ENCODE results near the gene TDRD9.

The TDRD9 gene

GRCh38 chr14:104001003-104001402 lies 72.7 kb downstream of the TDRD9 start:
- intact Hi-C loops (cut with micrococcal nuclease) = no loop called here
- Mint-ChIP-seq H3K4me3 (no peak overlapping the region), H3K4me1 (ENCODE audit: low read depth) (peaks cover 6% of the 10 kb centered on the region)

GRCh38 chr14:104003616-104004015 lies 75.4 kb downstream of the TDRD9 start:
- Mint-ChIP-seq H3K4me1 (ENCODE audit: low read depth) (peaks cover 6% of the 10 kb centered on the region), H3K36me3 (ENCODE audit: low read depth) (peaks cover 14% of the 10 kb centered on the region), H3K27ac (no peak overlapping the region), H3K4me3 (no peak overlapping the region), H3K27me3 (no peaks in the 10 kb centered on the region), H3K9me3 (no peaks in the 10 kb centered on the region)
- intact Hi-C loops (cut with micrococcal nuclease) = no loop called here

More at GRCh38 chr14:104001003-104001402, 72.7 kb downstream of the TDRD9 start:
- no peak overlapping the region for H3K27ac Mint-ChIP-seq
- H3K36me3 Mint-ChIP-seq (ENCODE audit: low read depth) = peaks cover 7% of the 10 kb centered on the region
- no peaks in the 10 kb centered on the region for H3K27me3 Mint-ChIP-seq
- no peaks in the 10 kb centered on the region for H3K9me3 Mint-ChIP-seq

- Mint-ChIP-seq H3K27me3 (no peaks in the 10 kb centered on the region), H3K4me1 (ENCODE audit: low read depth) (peaks cover 6% of the 10 kb centered on the region), H3K27ac (no peak overlapping the region), H3K4me3 (no peak overlapping the region), H3K9me3 (no peaks in the 10 kb centered on the region), H3K36me3 (ENCODE audit: low read depth) (peaks cover 14% of the 10 kb centered on the region)
- intact Hi-C loops (cut with micrococcal nuclease) = no loop called here
These were observed 76.6 kb downstream of the TDRD9 start for GRCh38 chr14:104004849-104005248.

GRCh38 chr14:104005489-104005888 lies 77.2 kb downstream of the TDRD9 start:
- Mint-ChIP-seq H3K9me3 (no peaks in the 10 kb centered on the region), H3K36me3 (ENCODE audit: low read depth) (peaks cover 14% of the 10 kb centered on the region), H3K4me3 (no peak overlapping the region), H3K27ac (no peak overlapping the region), H3K27me3 (no peaks in the 10 kb centered on the region), H3K4me1 (ENCODE audit: low read depth) (peaks cover 6% of the 10 kb centered on the region)
- intact Hi-C loops (cut with micrococcal nuclease) = no loop called here

- Mint-ChIP-seq H3K27ac (no peak overlapping the region), H3K4me3 (no peak overlapping the region), H3K27me3 (no peaks in the 10 kb centered on the region), H3K36me3 (ENCODE audit: low read depth) (peaks cover 14% of the 10 kb centered on the region), H3K9me3 (no peaks in the 10 kb centered on the region), H3K4me1 (ENCODE audit: low read depth) (peaks cover 6% of the 10 kb centered on the region)
- intact Hi-C loops (cut with micrococcal nuclease) = no loop called here
These were observed 78.9 kb downstream of the TDRD9 start for GRCh38 chr14:104007121-104007520.

GRCh38 chr14:104009297-104009696 lies 81.0 kb downstream of the TDRD9 start:
- peaks cover 6% of the 10 kb centered on the region for H3K4me1 Mint-ChIP-seq (ENCODE audit: low read depth)
- no peaks in the 10 kb centered on the region for H3K27me3 Mint-ChIP-seq
- peaks cover 14% of the 10 kb centered on the region for H3K36me3 Mint-ChIP-seq (ENCODE audit: low read depth)
- H3K27ac Mint-ChIP-seq = no peak overlapping the region
- no peaks in the 10 kb centered on the region for H3K9me3 Mint-ChIP-seq
- intact Hi-C loops (cut with micrococcal nuclease) = no loop called here
- H3K4me3 Mint-ChIP-seq = no peak overlapping the region

GRCh38 chr14:104011824-104012517 lies 83.7 kb downstream of the TDRD9 start:
- H3K27ac Mint-ChIP-seq = no peak overlapping the region
- no peak overlapping the region for H3K4me3 Mint-ChIP-seq
- intact Hi-C loops (cut with micrococcal nuclease) = no loop called here
- H3K36me3 Mint-ChIP-seq (ENCODE audit: low read depth) = peaks cover 1% of the 10 kb centered on the region
- no peaks in the 10 kb centered on the region for H3K27me3 Mint-ChIP-seq
- no peaks in the 10 kb centered on the region for H3K4me1 Mint-ChIP-seq (ENCODE audit: low read depth)
- no peaks in the 10 kb centered on the region for H3K9me3 Mint-ChIP-seq

GRCh38 chr14:104014764-104015163 lies 86.5 kb downstream of the TDRD9 start:
- H3K4me1 Mint-ChIP-seq (ENCODE audit: low read depth) = no peaks in the 10 kb centered on the region
- no peaks in the 10 kb centered on the region for H3K36me3 Mint-ChIP-seq (ENCODE audit: low read depth)
- H3K4me3 Mint-ChIP-seq = no peak overlapping the region
- intact Hi-C loops (cut with micrococcal nuclease) = no loop called here
- no peaks in the 10 kb centered on the region for H3K9me3 Mint-ChIP-seq
- no peak overlapping the region for H3K27ac Mint-ChIP-seq
- H3K27me3 Mint-ChIP-seq = no peaks in the 10 kb centered on the region

- H3K9me3 Mint-ChIP-seq = no peaks in the 10 kb centered on the region
- H3K36me3 Mint-ChIP-seq (ENCODE audit: low read depth) = no peaks in the 10 kb centered on the region
- H3K4me3 Mint-ChIP-seq = no peak overlapping the region
- H3K4me1 Mint-ChIP-seq (ENCODE audit: low read depth) = no peaks in the 10 kb centered on the region
- no peaks in the 10 kb centered on the region for H3K27me3 Mint-ChIP-seq
- no peak overlapping the region for H3K27ac Mint-ChIP-seq
- intact Hi-C loops (cut with micrococcal nuclease) = no loop called here
These were observed 88.8 kb downstream of the TDRD9 start for GRCh38 chr14:104016873-104017650.

GRCh38 chr14:104019029-104019428 lies 90.8 kb downstream of the TDRD9 start:
- H3K4me3 Mint-ChIP-seq = no peak overlapping the region
- no peaks in the 10 kb centered on the region for H3K4me1 Mint-ChIP-seq (ENCODE audit: low read depth)
- intact Hi-C loops (cut with micrococcal nuclease) = no loop called here
- no peaks in the 10 kb centered on the region for H3K27me3 Mint-ChIP-seq
- no peak overlapping the region for H3K27ac Mint-ChIP-seq
- no peaks in the 10 kb centered on the region for H3K9me3 Mint-ChIP-seq
- no peaks in the 10 kb centered on the region for H3K36me3 Mint-ChIP-seq (ENCODE audit: low read depth)

GRCh38 chr14:104019806-104020205 lies 91.5 kb downstream of the TDRD9 start:
- Mint-ChIP-seq H3K9me3 (no peaks in the 10 kb centered on the region), H3K4me3 (no peak overlapping the region), H3K27ac (no peak overlapping the region), H3K4me1 (ENCODE audit: low read depth) (no peaks in the 10 kb centered on the region), H3K27me3 (no peaks in the 10 kb centered on the region), H3K36me3 (ENCODE audit: low read depth) (no peaks in the 10 kb centered on the region)
- intact Hi-C loops (cut with micrococcal nuclease) = no loop called here

GRCh38 chr14:104020471-104020870 lies 92.2 kb downstream of the TDRD9 start:
- Mint-ChIP-seq H3K4me3 (no peak overlapping the region), H3K27me3 (no peaks in the 10 kb centered on the region), H3K36me3 (ENCODE audit: low read depth) (no peaks in the 10 kb centered on the region), H3K4me1 (ENCODE audit: low read depth) (no peaks in the 10 kb centered on the region), H3K27ac (no peak overlapping the region), H3K9me3 (no peaks in the 10 kb centered on the region)
- intact Hi-C loops (cut with micrococcal nuclease) = no loop called here

- H3K4me1 Mint-ChIP-seq (ENCODE audit: low read depth) = no peaks in the 10 kb centered on the region
- no peaks in the 10 kb centered on the region for H3K27me3 Mint-ChIP-seq
- no peak overlapping the region for H3K4me3 Mint-ChIP-seq
- H3K27ac Mint-ChIP-seq = no peak overlapping the region
- H3K36me3 Mint-ChIP-seq (ENCODE audit: low read depth) = peaks cover 6% of the 10 kb centered on the region
- no peaks in the 10 kb centered on the region for H3K9me3 Mint-ChIP-seq
- intact Hi-C loops (cut with micrococcal nuclease) = no loop called here
These were observed 95.2 kb downstream of the TDRD9 start for GRCh38 chr14:104023325-104024055.

GRCh38 chr14:104025534-104025933 lies 97.3 kb downstream of the TDRD9 start:
- Mint-ChIP-seq H3K4me1 (ENCODE audit: low read depth) (no peaks in the 10 kb centered on the region), H3K4me3 (no peak overlapping the region), H3K27me3 (no peaks in the 10 kb centered on the region), H3K9me3 (no peaks in the 10 kb centered on the region), H3K27ac (no peak overlapping the region), H3K36me3 (ENCODE audit: low read depth) (peaks cover 6% of the 10 kb centered on the region)
- intact Hi-C loops (cut with micrococcal nuclease) = no loop called here
